ENCODE data around the gene NSUN5.
"Not testable (repeated sequence)": the region's sequence is repeated elsewhere in the genome, so short reads cannot be mapped to it uniquely, and the experiment has no call there.

NSUN5 gene

DNA sequence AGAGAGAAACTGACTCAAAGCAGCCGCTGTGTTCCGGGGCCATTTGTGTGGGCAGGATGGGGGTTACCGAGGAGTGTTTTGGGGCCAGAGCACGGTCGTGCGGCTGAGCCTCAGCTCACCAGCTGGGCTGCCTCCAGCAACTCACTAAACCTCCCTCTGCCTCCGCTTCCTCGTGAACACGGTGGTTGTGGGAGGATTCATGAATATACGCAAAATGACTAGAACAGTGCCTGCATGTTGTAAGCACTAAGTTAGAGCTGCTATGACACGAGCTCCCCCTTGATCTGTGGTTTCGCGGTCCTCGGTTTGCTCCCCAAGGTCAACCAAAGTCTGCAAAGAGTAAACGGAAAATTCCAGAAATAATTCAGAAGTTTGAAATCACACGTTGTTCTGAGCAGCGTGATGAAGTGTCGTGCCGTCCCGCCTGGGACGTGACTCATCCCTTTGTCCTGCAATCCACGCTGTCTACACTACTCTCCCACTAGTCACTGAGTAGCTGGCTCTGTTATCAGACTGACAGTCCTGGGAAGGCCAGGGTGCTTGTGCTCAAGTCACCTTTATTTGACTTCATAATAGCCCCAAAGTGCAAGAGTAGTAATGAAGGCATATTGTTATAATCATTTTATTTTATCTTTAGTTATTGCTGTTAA, 41.8 kb downstream of the NSUN5 start:
- not testable (repeated sequence) for DNase-seq

DNA sequence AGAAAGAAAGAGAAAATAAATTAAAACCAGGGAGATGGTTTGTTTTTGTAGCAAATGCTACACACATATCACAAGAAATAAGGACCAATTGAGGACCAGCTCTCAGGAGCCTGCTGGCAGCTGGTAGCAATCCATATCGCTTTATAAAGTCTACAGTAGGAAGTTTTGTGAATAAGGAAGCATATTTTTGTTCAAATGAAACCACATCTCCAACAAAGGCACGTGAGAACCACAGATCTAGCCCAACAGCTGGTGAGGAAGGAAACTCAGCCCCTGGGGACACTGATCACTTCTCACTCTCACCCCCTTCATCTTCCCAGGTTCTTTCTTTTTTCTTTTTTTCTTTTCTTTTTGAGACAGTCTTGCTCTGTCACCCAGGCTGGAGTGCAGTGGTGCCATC, 46.2 kb downstream of the NSUN5 start:
- not testable (repeated sequence) for DNase-seq
